Coronary artery (tissue), 2 donors: Measurements from ENCODE around the gene ETV4.

ENCODE experiments used
- DNase-seq: peaks from one replicate; pipeline ENCODE4 v3.0.0-alpha.2; 2017; ENCODE audit warnings: low spot score
- H3K27ac ChIP-seq, 2 donors: fragments of 200-600 bp; sonication (generic); one replicate each; pipeline ENCODE4 v1.5.1; 2016 to 2019
- H3K4me3 ChIP-seq: fragments of 200-600 bp; sonication (generic); 2 replicates; pipeline ENCODE4 v1.5.1; 2016; ENCODE audit warnings: mild to moderate bottlenecking, moderate library complexity
- CTCF ChIP-seq: fragments of 200-600 bp; sonication (generic); IDR thresholded peaks from one replicate; pipeline ENCODE4 v1.5.1; 2019; ENCODE audit warnings: antibody characterized with exemption

The ETV4 gene

GRCh38 chr17:43533699-43534098 lies 12.4 kb downstream of the ETV4 start:
- no peak for DNase-seq
- Histone ChIP-seq H3K4me3 (no peak overlapping the region), H3K27ac (no peak overlapping the region)
- TF ChIP-seq CTCF: no peak

- no peak for TF ChIP-seq CTCF
- H3K4me3 ChIP-seq: no peak overlapping the region
Measured at GRCh38 chr17:43532581-43532980, 13.6 kb downstream of the ETV4 start.

GRCh38 chr17:43531955-43532354 lies 14.2 kb downstream of the ETV4 start:
- Histone ChIP-seq H3K4me3 (no peak overlapping the region), H3K27ac (no peak overlapping the region)
- DNase-seq: no peak

More at GRCh38 chr17:43532581-43532980, 13.6 kb downstream of the ETV4 start:
- no peak overlapping the region for H3K27ac ChIP-seq
- DNase-seq: no peak

GRCh38 chr17:43531082-43531378 lies 15.1 kb downstream of the ETV4 start:
- Histone ChIP-seq H3K4me3 (peak overlapping the region; percentile 58), H3K27ac (peak overlapping the region in 1 of 2 donors; percentile 76)
- no peak for DNase-seq
- no peak for TF ChIP-seq CTCF

More at GRCh38 chr17:43531955-43532354, 14.2 kb downstream of the ETV4 start:
- TF ChIP-seq CTCF: no peak

DNA sequence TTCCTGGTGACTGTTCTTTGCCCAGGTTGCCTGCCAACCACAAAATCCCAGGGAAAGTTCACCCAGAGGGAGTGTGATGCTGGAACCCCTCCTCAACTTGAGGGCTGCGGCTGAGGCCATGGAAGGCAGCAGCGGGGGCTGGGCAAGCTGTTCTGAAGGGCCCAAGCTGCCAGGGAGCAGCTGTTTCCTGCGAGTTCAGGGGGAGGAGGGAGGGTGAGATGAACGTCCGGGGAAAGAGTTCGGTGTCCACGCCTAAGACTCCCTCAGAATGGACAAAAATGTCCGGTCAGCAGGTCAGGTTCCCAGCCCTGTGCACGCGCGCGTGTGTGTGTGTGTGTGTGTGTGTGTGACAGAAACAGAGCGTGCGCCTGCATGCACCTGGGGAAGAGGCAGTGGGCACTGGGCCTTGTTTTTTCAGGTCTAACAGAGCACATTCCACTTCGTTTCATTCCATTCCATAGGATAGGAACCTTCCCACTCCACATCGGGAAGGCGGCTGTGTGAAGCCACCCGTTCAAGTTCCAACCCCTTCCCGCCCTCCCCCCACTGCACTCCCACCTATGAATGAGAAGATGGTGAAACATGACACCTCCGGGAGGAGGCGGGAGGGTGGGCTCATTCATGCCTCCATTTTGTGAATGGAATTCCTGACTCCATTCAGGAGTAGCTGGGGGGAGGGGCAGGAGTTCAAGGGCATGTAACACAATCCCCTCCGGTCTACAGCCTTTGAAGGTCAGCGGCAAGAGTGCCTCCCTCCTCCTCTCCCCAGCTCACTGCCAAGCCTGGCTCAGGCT lies 15.7 kb downstream of the ETV4 start:
- DNase-seq: no peak
- peak overlapping the region; percentile 12 to 76 for H3K27ac ChIP-seq
- H3K4me3 ChIP-seq: peak overlapping the region; percentile 58
- TF ChIP-seq CTCF: no peak

GRCh38 chr17:43529947-43530287 lies 16.2 kb downstream of the ETV4 start:
- H3K27ac ChIP-seq: peak overlapping the region; percentile 12 to 76
- no peak for TF ChIP-seq CTCF
- peak overlapping the region; percentile 58 for H3K4me3 ChIP-seq
- no peak for DNase-seq
